ENCODE data around the gene IGLON5.

The IGLON5 gene

DNA sequence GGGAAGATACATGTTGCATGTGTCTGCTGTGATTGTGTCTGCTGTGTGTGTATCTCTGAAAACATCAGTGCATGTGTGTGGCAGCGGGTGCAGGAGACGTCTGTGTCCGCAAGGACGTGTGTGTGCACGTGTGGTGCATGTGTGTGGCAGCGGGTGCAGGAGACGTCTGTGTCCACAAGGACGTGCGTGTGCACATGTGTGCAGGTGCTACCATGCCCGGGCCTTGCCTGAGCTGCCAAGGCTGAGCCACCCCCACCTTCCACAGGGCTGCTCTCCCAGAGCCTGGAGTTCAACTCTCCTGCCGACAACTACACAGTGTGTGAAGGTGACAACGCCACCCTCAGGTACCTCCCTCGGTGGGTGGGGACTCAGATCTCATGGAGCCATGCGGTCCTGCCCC is 10.4 kb downstream of the IGLON5 start:
- no peak overlapping the region for H3K4me3 ChIP-seq (ENCODE audit: low read depth, low read length)
- TF ChIP-seq, protein P1, sequence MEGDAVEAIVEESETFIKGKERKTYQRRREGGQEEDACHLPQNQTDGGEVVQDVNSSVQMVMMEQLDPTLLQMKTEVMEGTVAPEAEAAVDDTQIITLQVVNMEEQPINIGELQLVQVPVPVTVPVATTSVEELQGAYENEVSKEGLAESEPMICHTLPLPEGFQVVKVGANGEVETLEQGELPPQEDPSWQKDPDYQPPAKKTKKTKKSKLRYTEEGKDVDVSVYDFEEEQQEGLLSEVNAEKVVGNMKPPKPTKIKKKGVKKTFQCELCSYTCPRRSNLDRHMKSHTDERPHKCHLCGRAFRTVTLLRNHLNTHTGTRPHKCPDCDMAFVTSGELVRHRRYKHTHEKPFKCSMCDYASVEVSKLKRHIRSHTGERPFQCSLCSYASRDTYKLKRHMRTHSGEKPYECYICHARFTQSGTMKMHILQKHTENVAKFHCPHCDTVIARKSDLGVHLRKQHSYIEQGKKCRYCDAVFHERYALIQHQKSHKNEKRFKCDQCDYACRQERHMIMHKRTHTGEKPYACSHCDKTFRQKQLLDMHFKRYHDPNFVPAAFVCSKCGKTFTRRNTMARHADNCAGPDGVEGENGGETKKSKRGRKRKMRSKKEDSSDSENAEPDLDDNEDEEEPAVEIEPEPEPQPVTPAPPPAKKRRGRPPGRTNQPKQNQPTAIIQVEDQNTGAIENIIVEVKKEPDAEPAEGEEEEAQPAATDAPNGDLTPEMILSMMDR (conservative IDR thresholded peaks at IDR 0.05; ENCODE audit: low read depth, low read length) = no peak
- no peak for DNase-seq (ENCODE audit: low read depth)

DNA sequence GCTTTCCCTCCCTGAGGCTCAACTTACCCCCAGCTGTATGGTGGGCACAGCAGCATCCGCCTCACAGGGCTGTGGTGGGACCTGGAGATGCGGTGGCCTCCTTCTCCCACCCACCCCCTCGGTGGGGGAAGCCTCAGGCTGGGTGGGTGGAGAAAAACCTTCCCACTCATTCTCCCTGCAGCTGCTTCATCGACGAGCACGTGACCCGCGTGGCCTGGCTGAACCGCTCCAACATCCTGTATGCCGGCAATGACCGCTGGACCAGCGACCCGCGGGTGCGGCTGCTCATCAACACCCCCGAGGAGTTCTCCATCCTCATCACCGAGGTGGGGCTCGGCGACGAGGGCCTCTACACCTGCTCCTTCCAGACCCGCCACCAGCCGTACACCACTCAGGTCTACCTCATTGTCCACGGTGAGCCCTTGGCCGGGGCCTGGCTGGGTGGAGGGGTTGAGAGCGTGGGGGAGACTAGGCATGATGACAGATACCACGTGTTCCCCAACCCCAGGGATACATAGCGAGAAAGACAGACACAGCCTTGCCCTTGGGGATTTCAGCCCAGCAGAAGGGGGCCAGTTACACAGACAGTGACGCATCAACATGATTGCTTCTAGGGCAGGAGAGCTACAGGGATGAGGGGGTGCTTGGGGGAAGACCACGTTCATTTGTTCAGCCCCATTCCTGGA is 12.2 kb downstream of the IGLON5 start:
- no peak for DNase-seq (ENCODE audit: low read depth)
- H3K4me3 ChIP-seq (ENCODE audit: low read depth, low read length) = no peak overlapping the region
- TF ChIP-seq, protein P1 (conservative IDR thresholded peaks at IDR 0.05; ENCODE audit: low read depth, low read length) = no peak

DNA sequence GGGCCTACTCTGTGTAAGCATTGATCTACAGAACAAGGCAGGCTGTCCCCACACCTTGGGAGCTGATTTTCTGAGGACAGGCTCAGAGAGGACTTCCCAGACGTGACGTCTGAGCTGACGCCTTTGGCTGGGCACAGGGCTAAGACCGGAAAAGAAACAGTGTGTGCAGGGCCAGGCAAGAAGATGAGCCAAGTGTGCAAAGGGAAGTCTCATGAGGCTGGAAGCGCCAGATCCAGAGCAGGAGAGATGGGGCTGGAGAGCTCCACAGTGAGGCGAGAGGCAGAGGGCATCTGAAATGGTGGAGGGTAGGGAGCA is 12.7 kb downstream of the IGLON5 start:
- no peak overlapping the region for H3K4me3 ChIP-seq (ENCODE audit: low read depth, low read length)
- TF ChIP-seq, protein P1 (conservative IDR thresholded peaks at IDR 0.05; ENCODE audit: low read depth, low read length) = no peak
- no peak for DNase-seq (ENCODE audit: low read depth)

DNA sequence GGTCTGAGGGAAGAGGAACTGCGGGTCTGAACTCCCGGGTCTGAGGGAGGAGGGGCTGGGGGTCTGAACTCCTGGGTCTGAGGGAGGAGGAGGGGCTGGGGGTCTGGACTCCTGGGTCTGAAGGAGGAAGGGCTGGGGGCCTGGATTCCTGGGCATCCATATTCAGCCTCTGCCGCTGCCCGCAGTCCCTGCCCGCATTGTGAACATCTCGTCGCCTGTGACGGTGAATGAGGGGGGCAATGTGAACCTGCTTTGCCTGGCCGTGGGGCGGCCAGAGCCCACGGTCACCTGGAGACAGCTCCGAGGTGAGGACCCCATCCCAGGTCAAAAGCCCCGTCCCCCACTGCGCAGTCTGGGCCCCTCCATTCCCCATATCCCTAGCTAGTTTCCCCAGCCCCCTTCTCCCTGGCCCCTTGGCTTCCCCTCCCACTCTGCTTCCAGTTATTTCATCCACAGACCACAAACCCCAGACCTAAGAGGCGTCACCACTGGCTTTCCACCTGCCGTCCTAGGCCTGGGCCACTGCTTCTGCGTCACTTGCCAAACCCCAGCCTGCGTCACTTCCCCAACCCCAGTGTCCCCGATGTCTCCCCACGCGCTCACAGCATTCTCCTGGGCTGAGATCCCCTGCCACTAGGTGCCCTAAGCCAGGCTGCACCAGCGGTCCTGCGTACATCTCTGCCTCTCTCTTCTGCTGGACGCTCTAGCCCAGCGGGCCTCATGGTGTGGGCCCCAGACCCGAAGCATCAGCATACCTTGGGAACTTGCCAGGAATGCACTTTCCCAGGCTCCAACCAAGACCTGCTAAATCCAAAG is 13.9 kb downstream of the IGLON5 start:
- TF ChIP-seq, protein P1 (conservative IDR thresholded peaks at IDR 0.05; ENCODE audit: low read depth, low read length) = no peak
- no peak for DNase-seq (ENCODE audit: low read depth)

DNA sequence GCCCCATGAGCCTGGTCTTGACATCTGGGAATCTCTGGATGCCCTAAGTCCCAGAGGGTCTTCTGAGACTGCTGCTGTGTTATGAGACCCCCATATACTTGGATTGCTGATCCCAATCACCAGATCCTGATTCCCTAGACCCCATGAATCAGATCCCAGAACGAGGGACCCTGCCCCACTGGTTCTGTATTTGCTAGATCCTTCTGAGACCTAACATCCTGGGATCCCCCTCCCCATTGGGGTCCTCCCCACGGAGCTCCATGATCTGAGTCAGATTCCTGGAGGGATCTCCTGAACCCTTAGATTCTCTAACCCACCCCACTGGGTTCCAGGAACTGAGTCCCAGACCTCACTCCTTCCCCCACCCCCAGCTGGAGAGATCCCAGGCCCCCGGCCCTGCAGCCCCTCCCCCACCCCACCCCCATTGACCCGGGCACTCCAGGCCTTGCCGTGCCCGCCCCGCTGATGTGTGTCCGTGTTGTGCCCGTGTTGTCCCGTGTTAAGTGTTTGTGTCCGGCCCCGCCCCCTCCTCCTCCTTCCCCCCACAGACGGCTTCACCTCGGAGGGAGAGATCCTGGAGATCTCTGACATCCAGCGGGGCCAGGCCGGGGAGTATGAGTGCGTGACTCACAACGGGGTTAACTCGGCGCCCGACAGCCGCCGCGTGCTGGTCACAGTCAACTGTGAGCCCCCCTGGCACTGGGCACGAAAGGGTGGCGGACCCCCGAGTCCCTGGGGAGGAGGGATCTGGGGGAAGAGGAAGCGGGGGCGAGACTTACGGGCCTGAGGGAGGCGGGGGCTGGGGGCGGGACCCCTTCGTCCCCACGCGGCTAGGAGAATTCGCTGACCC is 15.0 kb downstream of the IGLON5 start:
- H3K4me3 ChIP-seq (ENCODE audit: low read depth, low read length) = no peak overlapping the region
- TF ChIP-seq, protein P1 (conservative IDR thresholded peaks at IDR 0.05; ENCODE audit: low read depth, low read length) = no peak
- DNase-seq (ENCODE audit: low read depth) = no peak

More for the DNA sequence above, 13.9 kb downstream of the IGLON5 start:
- no peak overlapping the region for H3K4me3 ChIP-seq (ENCODE audit: low read depth, low read length)

DNA sequence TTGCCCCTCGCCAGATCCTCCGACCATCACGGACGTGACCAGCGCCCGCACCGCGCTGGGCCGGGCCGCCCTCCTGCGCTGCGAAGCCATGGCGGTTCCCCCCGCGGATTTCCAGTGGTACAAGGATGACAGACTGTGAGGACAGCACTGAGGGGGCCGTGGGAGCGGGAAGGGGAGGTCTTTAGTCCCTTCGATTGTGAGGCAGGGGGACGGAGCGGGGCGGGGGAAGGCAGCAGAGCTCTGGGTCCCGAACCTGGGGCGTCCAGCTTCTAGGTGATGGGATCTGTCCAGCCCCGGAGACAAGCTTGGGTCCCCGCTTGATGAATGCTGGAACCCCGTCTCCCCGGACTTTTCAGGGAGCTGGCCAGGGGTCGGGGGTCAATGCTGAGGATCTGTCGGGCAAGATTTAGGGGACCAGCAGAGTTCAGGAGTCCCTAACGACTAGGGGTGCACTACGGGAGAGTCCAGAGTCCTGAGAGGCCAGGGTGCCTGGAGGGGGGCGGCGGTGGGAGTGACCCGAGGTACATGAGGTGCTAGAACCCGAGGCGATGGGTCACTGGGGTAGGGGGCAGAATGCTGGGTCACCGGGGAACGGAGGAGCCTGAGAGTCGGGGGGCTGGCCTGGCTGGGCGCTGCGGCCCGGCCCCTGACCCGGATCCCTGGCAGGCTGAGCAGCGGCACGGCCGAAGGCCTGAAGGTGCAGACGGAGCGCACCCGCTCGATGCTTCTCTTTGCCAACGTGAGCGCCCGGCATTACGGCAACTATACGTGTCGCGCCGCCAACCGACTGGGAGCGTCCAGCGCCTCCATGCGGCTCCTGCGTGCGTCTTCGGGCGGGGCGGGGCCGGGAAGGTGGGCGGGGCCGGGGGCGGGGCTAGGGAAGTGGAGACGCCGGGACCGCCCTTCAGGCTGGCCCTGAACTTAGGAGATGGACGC is 15.9 kb downstream of the IGLON5 start:
- DNase-seq (ENCODE audit: low read depth) = peak; percentile 60
- TF ChIP-seq, protein P1 (conservative IDR thresholded peaks at IDR 0.05; ENCODE audit: low read depth, low read length) = peak; percentile 34
- peak overlapping the region; percentile 42 for H3K4me3 ChIP-seq (ENCODE audit: low read depth, low read length)

Data from choroid plexus epithelial cell (primary cell).